ENCODE results near the gene NDOR1.
A peak's percentile ranks its signal among the peaks of the same experiment; 100 is the strongest.

The NDOR1 gene

DNA sequence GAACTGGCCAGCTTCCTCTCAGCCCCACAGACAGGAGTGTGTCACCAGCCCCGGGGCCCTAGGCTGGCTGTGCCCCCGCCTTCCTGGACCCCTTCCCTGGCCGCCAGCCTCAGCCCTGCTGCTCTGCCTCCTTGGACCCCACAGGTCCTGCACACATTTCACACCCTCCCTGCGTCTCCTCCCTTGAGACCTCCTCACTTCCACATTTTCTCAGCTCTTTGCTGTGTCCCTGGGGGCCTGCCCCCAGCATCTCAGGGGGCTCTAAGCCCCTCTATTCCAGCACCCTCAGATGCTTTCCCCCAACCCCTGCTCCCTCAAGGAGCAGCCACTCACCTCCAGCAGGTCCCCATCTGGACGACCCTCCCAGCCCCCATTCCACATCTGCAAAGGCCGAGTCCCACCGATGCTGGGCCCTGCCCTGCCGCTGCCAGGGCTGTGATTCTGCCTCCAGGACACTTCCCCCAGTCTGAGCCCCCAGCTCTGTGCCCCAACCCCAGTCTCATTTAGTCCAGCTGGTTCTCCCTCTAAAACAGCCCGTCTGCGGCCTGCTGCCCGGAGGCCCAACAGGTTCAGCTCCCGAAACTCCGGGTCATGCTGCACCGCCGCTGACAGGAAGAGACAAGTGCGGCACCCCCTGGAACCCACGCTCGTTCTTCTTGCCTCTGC, 29.4 kb downstream of the NDOR1 start:
- DNase-seq (ENCODE audit: low read depth in 1 of 2, low spot score in 1 of 2): no peak
- no peak overlapping the region for H3K4me3 ChIP-seq (replicated peaks; ENCODE audit: insufficient read depth, low read length)
- no peak overlapping the region for H3K27ac ChIP-seq (replicated peaks)
- peaks cover 14% of the 10 kb centered on the region for H3K27me3 ChIP-seq (ENCODE audit: insufficient read depth, poor library complexity, severe bottlenecking)
- TF ChIP-seq POLR2AphosphoS5 (IDR thresholded peaks at IDR 0.05; ENCODE audit: low read depth) (no peak), SPI1 (IDR thresholded peaks at IDR 0.05; ENCODE audit: borderline replicate concordance, low read depth) (peak; percentile 68; the same call in 1 of the 2 replicates)

DNA sequence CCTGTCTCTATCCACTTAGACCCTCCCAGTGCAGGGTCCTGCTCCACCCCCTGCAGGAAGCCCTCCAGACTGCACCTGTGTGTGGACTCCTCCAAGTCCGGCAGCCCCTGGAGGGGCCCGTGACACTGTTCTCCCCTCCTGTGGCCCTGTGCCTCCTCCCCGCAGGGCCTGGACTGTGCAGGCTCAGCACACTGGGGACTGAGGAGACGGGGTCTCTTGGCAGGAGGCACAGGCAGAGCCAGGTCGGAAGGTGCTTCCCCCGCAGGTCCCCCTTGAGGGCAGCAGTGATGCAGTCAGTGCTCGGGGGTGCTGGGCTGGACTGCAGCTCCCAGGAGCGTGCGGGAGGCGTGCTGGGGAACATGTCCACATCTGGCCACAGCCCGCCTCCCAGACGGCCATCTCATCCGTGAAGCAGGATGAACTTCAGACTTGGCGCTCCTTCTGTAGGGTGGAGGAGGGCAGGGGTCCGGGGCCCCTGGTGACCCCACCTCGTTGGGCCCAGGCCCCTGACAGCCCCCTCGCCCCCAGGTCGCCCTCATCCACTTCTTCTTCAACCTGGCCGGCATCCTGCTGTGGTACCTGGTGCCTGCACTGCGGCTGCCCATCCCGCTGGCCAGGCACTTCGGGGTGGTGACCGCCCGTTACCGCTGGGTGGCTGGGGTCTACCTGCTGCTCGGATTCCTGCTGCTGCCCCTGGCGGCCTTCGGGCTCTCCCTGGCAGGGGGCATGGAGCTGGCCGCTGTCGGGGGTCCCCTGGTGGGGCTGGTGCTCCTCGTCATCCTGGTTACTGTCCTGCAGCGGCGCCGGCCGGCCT, 30.1 kb downstream of the NDOR1 start:
- DNase-seq (ENCODE audit: low read depth in 1 of 2, low spot score in 1 of 2): no peak
- Histone ChIP-seq H3K4me3 (replicated peaks; ENCODE audit: insufficient read depth, low read length) (no peak overlapping the region), H3K27ac (replicated peaks) (no peak overlapping the region), H3K27me3 (ENCODE audit: insufficient read depth, poor library complexity, severe bottlenecking) (peaks cover 14% of the 10 kb centered on the region)
- TF ChIP-seq, protein P1, sequence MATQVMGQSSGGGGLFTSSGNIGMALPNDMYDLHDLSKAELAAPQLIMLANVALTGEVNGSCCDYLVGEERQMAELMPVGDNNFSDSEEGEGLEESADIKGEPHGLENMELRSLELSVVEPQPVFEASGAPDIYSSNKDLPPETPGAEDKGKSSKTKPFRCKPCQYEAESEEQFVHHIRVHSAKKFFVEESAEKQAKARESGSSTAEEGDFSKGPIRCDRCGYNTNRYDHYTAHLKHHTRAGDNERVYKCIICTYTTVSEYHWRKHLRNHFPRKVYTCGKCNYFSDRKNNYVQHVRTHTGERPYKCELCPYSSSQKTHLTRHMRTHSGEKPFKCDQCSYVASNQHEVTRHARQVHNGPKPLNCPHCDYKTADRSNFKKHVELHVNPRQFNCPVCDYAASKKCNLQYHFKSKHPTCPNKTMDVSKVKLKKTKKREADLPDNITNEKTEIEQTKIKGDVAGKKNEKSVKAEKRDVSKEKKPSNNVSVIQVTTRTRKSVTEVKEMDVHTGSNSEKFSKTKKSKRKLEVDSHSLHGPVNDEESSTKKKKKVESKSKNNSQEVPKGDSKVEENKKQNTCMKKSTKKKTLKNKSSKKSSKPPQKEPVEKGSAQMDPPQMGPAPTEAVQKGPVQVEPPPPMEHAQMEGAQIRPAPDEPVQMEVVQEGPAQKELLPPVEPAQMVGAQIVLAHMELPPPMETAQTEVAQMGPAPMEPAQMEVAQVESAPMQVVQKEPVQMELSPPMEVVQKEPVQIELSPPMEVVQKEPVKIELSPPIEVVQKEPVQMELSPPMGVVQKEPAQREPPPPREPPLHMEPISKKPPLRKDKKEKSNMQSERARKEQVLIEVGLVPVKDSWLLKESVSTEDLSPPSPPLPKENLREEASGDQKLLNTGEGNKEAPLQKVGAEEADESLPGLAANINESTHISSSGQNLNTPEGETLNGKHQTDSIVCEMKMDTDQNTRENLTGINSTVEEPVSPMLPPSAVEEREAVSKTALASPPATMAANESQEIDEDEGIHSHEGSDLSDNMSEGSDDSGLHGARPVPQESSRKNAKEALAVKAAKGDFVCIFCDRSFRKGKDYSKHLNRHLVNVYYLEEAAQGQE (IDR thresholded peaks at IDR 0.05; ENCODE audit: insufficient replicate concordance, low read depth): no peak
- TF ChIP-seq GABPA (IDR thresholded peaks at IDR 0.05; ENCODE audit: low read depth): no peak
- TF ChIP-seq SPI1 (IDR thresholded peaks at IDR 0.05; ENCODE audit: borderline replicate concordance, low read depth): no peak
- TF ChIP-seq, protein P2, sequence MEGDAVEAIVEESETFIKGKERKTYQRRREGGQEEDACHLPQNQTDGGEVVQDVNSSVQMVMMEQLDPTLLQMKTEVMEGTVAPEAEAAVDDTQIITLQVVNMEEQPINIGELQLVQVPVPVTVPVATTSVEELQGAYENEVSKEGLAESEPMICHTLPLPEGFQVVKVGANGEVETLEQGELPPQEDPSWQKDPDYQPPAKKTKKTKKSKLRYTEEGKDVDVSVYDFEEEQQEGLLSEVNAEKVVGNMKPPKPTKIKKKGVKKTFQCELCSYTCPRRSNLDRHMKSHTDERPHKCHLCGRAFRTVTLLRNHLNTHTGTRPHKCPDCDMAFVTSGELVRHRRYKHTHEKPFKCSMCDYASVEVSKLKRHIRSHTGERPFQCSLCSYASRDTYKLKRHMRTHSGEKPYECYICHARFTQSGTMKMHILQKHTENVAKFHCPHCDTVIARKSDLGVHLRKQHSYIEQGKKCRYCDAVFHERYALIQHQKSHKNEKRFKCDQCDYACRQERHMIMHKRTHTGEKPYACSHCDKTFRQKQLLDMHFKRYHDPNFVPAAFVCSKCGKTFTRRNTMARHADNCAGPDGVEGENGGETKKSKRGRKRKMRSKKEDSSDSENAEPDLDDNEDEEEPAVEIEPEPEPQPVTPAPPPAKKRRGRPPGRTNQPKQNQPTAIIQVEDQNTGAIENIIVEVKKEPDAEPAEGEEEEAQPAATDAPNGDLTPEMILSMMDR (IDR thresholded peaks at IDR 0.05; ENCODE audit: insufficient read depth, low read length): no peak
- TF ChIP-seq POLR2AphosphoS5 (IDR thresholded peaks at IDR 0.05; ENCODE audit: low read depth): no peak

DNA sequence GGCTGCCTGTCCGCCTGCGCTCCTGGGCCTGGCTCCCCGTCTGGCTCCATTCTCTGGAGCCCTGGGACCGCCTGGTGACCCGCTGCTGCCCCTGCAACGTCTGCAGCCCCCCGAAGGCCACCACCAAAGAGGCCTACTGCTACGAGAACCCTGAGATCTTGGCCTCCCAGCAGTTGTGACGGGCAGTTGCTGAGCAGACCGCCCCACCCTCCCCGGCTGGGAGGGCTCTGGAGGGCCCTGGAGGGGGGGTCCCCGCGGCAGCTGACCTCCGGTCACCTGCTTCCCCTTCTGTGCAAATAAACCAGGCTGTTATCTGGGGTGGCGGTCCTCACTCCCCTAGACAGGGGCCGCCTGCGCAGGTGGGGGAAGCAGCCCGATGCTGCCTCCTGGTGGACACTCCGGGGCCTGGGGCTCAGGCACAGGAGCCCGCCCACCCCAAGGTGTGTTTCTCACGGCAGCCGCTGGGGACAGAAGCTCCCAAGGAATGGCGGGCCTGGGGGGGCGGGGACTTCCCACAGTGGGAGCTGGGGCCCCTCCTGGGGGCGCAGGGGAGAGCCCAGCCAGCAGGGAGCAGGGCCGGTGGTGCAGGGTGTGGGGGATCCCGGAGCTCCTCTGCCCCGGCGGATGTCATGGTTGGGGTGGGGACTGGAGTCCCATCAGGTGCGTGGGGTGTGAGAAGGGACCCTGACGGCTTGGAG, 30.9 kb downstream of the NDOR1 start:
- Histone ChIP-seq H3K27me3 (ENCODE audit: insufficient read depth, poor library complexity, severe bottlenecking) (peaks cover 14% of the 10 kb centered on the region), H3K4me3 (replicated peaks; ENCODE audit: insufficient read depth, low read length) (peak overlapping the region; percentile 12), H3K27ac (replicated peaks) (peak overlapping the region; percentile 71)
- TF ChIP-seq, protein P2 (IDR thresholded peaks at IDR 0.05; ENCODE audit: insufficient read depth, low read length): peak; percentile 89
- TF ChIP-seq POLR2AphosphoS5 (IDR thresholded peaks at IDR 0.05; ENCODE audit: low read depth): no peak
- TF ChIP-seq, protein P1 (IDR thresholded peaks at IDR 0.05; ENCODE audit: insufficient replicate concordance, low read depth): no peak
- no peak for TF ChIP-seq GABPA (IDR thresholded peaks at IDR 0.05; ENCODE audit: low read depth)
- no peak for TF ChIP-seq SPI1 (IDR thresholded peaks at IDR 0.05; ENCODE audit: borderline replicate concordance, low read depth)
- DNase-seq (ENCODE audit: low read depth in 1 of 2, low spot score in 1 of 2): peak; percentile 88 to 90

Measured in HL-60 (cell line).